ENCODE measurements around the gene C4orf46.
"Not testable (repeated sequence)": the region's sequence is repeated elsewhere in the genome, so short reads cannot be mapped to it uniquely, and the experiment has no call there.

The C4orf46 gene

DNA sequence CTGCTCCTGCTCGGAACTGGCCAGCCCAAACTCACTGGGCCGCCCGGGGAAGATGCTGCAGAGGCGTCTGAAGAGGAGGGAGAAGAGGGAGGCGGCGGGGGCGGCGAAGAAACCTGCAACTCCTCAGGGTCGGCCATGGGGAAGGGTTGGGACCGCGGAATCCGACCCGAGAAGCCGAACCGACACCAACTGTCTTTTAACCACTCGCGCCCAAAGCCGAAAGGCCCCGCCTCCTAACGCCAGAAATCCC is at the start of gene C4orf46:
C4orf46 (minus strand) TSS at position 223 of the 250 bp plus-strand sequence; CDS start at position 137, 86 bp downstream.
- DNase-seq, result no peak

DNA sequence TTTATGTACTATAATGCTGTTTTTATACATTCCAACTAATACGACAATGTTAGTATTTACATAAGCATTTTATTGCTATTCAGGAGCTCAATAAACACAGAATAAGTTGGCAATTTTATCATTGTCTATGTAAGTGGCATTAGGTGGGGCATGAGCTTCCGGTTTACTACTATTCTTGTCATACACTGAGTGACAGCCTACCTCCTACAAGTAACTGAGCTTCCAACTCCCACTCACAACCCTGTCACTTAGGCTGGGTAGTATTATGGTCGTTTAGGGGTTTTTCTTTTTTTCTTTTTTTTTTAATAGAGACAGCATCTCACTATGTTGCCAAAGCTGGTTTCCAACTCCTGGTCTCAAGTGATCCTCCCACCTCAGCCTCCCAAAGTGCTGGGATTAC is 44.1 kb upstream of the C4orf46 start:
- no peak for DNase-seq

DNA sequence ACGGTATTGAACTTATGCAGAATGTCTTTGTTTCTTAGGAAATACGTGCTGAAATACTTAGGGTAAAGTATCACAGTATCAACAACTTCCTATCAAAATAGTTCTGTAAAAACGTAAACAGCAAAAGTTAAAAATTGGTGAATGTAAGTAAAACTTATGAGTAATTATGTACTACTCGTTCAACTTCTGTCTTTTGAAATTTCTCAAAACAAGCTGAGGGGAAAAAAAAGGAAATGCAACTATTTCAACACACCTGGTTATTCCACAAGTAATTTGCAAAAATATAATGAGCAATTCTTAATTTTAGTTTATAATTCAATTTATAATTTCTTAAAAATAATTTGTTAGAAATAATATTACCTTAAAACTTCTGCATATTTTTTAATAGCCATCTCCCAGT is 43.2 kb upstream of the C4orf46 start:
- DNase-seq, result no peak

GRCh38 chr4:158712622-158713021 is 40.9 kb upstream of the C4orf46 start:
- DNase-seq, result not testable (repeated sequence)

- DNase-seq, result no peak
Observed at GRCh38 chr4:158710814-158711213, 39.1 kb upstream of the C4orf46 start.

DNA sequence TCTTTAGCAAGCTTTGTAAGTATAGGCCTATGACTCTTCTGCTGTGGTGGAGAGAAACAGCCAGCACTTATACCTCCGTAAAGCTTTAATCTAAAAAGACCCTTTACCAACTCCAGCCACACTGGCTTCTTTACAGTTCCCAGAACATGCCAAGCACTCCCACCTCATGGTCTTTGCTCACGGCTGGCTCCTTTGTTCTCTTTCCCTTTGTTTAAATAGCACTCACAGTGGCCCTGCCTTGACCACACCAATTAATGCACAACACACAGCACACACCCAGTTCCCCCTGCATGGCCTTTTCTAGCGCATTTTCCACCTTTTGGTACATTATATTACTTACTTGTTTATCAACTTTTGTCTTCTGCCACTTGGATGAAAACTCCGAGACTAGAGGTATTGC is 32.6 kb upstream of the C4orf46 start:
- DNase-seq, result no peak

- DNase-seq, result no peak
Observed at GRCh38 chr4:158688813-158689212, 17.1 kb upstream of the C4orf46 start.

- DNase-seq, result no peak
Observed at GRCh38 chr4:158682066-158682465, 10.4 kb upstream of the C4orf46 start.

GRCh38 chr4:158681629-158682028 is 9.9 kb upstream of the C4orf46 start:
- no peak for DNase-seq

DNA sequence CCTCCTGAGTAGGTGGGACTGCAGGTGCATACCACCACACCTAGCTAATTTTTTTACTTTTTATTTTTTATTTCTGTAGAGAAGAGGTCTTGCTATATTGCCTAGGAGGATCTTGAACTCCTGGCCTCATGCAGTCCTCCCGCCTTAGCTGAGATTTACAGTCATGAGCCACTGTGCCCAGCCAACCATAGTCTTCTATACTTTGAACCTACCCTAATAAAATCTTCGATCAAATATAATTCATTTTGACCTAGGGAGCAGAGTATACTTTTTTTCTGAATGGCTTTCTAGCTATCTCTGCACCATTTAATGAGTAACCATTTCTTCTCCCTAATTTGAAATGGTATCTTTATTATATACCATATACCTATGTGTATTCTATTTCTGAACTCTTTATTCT is 7.1 kb upstream of the C4orf46 start:
- no peak for DNase-seq

GRCh38 chr4:158676076-158676475 is 4.4 kb upstream of the C4orf46 start:
- no peak for DNase-seq

GRCh38 chr4:158673633-158674032 is 1.9 kb upstream of the C4orf46 start:
- no peak for DNase-seq

DNA sequence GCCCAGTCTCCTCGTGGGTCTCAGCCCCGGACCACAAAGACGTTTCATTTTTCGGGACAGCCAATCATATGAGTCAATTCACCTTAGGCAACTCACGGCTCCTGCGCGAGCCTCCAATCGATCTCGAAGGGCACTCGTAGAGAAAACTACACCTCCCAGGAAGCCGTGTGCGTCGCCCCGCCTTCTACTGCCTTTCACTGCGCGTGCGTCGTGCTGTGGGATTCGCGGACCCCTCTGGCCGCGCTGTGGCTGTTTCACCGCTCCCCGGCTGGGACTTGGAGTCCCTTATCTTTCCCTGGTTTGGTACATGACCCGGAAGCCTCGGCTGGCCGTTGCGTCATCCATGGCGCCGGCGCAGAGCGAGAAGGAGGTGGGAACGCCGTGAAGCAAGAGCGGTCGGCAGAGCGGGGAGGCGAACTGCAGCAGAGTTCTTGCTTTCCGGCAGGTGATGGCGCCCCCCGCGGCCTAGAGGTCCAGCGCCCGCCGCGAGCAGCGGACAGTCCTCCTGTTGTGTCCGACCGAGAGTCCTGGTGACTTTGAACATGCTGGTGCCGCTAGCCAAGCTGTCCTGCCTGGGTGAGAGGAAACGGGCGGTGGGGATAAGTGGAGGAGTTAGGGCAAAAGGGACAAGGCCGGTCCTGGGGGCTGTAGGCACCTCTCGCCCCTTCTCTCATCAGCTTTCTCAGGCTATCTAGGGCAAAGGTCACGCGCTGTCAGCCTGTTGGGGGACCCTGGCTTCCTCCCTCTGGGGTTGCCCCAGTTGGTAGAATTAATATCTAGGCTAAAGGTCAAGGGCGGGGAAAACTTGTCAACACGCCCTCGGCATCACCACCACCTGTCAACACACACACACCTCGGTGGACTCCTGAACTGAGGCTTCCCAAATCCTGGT is 474 bp upstream of the C4orf46 start, which contains the start of gene ETFDH:
ETFDH (plus strand) TSS at position 382 of the 892 bp plus-strand sequence; CDS start at position 543, 161 bp downstream.
- peak; percentile 100 for DNase-seq

DNA sequence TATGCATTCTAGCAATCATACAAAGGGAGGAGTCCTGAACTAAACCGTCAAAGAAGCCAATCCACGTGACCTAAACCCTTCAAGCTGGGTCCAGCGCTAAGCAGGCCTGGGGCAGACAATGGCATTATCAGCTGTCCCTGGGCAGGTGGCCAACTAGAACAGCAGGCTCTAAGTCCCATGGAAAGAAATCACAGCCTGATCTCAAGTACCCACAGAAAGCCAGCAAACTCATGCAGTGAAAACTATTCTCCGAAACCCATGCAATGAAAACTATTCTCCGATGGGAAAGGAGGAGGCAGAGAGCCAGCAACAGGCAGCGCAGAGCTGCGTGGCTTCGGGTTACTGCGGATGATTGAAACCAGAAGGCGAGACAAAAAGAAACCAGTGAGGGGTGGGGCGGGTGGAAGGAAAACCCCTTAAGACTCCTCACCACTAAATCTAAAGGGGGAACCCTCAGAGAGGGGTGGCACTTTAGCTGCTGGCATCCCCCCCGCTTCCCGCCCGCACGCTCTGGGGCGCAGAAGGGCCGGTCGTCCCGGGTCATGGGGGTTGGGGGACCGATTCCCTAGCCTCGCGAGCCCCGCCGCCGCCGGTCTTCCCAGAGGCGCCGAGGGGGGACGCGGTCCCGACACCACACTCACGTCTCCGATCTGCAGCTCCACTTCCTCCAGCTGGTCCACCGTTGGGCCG is 567 bp downstream of the C4orf46 start:
- peak; percentile 88 for DNase-seq

GRCh38 chr4:158669310-158669709 is 2.4 kb downstream of the C4orf46 start:
- no peak for DNase-seq

DNA sequence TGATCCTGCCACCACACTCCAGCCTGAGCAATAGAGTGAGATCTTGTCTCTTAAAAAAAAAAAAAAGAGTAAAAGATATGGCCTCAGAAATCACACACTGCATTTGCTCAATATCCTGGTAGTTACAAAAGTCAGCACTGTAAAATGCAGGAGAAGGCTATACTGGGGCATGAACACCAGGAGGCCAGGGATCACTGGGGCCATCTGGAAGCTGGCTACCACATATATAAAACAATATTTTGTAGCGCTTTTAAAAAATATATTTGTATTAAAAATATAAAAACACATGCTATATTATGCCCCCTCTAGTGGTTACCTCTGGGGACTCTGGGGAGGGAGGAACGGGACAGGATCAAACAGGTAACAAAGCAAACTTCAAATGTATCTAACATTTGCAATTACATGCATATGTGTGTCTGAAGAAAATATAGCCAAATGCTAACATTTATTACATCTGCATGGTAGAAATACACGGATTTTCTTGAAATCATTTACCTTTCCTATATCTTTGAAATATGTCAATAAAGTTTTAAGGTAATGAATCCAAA is 4.0 kb downstream of the C4orf46 start:
- DNase-seq, result peak; percentile 34

- no peak for DNase-seq
Observed at GRCh38 chr4:158666892-158667291, 4.8 kb downstream of the C4orf46 start.

DNA sequence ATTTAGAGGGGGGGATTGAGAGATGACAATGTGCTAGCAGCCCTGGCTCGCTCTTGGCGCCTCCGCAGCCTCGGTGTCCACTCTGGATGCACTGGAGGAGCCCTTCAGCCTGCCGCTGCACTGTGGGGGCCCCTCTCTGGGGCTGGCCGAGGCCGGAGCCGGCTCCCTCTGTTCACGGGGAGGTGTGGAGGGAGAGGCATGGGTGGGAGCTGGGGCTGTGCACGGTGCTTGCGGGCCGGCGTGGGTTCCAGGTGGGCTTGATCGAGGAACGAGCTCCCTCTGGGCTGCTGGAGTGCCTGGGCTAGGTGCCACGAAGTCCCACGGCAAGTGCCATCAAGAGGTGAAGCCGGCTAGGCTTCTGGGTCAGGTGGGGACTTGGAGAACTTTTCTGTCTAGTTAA is 6.9 kb downstream of the C4orf46 start:
- no peak for DNase-seq

GRCh38 chr4:158663707-158664625 is 7.7 kb downstream of the C4orf46 start:
- not testable (repeated sequence) for DNase-seq

GRCh38 chr4:158663255-158663654 is 8.4 kb downstream of the C4orf46 start:
- DNase-seq, result not testable (repeated sequence)

- DNase-seq, result no peak
Observed at GRCh38 chr4:158657291-158657690, 14.4 kb downstream of the C4orf46 start.

- no peak for DNase-seq
Observed at GRCh38 chr4:158656439-158656838, 15.2 kb downstream of the C4orf46 start.

DNA sequence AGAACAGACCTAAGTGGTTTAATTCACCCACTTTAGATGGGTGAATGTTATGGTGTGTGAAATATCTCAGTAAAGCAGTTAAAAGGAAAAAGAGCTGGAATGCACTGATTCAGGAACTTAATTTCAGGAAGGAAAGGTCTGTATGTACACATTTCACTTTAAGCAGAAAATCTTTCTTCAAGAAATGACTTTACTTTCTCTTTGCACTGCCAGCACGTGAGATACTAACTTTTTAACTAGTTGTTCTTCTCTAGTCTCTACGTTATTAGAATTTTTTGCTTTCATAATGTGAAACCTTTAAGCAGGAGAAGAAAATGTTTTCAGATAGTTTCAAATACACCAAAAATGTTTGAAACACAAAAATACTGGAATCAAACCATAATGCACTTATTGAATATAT is 18.8 kb downstream of the C4orf46 start:
- no peak for DNase-seq
